Measurements from ENCODE around the gene TMUB2. TPM values are rescaled to one million over a fixed set of nuclear protein-coding genes. Genes with fewer than 3 reads are reported as not detected.
A peak's percentile ranks its signal among the peaks of the same experiment; 100 is the strongest.

The TMUB2 gene
- total and polyA plus RNA-seq, 2 of the 13 experiments (the other 11 are each of a cell fraction or from before 2014, with no cell fraction given), result 26.9 to 50.8 TPM

DNA sequence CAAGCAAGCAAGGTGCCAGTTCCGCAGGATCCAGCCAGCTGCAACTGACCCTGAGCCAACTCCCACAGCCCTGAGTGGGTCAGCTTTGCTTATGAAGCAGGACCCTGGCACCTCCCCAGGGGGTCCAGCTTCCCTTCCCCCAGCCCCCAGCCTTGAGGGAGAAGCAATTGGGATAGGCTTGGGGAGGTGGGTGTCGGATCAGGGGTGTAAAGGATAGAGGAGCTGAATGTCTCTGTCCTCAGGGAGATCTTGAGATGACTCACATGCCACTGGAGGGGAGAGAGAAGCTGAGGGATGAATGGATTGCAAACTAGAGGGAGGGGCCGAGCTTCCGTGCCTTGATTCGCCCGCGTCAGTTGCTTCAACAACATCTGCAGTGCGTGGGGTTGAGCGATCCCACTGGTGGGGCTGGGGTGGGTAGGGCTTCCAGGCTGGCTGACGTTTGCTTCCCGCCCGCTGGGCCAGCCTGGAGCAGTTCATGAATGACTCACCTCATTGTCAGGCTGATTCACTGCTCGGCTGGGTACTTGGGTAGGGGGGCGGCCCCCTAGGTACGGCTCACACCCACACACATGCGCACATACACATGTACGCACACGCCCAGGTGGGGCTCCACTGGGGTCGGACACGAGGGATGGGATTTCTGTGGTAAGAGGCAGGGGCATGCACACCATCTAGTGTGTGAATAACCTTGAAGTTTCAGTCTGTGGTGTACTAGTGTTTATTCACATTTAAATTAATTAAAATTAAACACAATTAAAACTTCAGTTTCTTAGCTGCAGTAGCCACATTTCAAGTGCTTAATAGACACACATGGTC is 48.7 kb upstream of the TMUB2 start (continued):
- TF ChIP-seq ZIK1 (CRISPR knock-in tag; IDR thresholded peaks at IDR 0.05; ENCODE audit: borderline replicate concordance, low read depth) (no peak), ETV6 (CRISPR knock-in tag; conservative IDR thresholded peaks at IDR 0.05) (no peak), MAFK (conservative IDR thresholded peaks at IDR 0.05 in 1 of 2, IDR thresholded peaks at IDR 0.05 in 1 of 2; ENCODE audit: low read length in 2 of 2) (0 out of 4 replicates have a peak, but pooled peaks of 1 of the 2 experiments have one; percentile 2), RFX3 (CRISPR knock-in tag; IDR thresholded peaks at IDR 0.05) (no peak), ZNF670 (CRISPR knock-in tag; IDR thresholded peaks at IDR 0.05; ENCODE audit: borderline replicate concordance) (no peak), GPN1 (CRISPR knock-in tag; IDR thresholded peaks at IDR 0.05; ENCODE audit: borderline replicate concordance) (no peak), ETS1 (CRISPR knock-in tag; IDR thresholded peaks at IDR 0.05) (no peak), SIX4 (CRISPR knock-in tag; IDR thresholded peaks at IDR 0.05) (0 out of 2 replicates have a peak, but pooled peaks have one; percentile 16), CSRNP1 (CRISPR knock-in tag; IDR thresholded peaks at IDR 0.05) (peak; percentile 88), TEAD2 (CRISPR knock-in tag; IDR thresholded peaks at IDR 0.05) (no peak), CREM (IDR thresholded peaks at IDR 0.05) (peak; percentile 44), CREM (CRISPR knock-in tag; IDR thresholded peaks at IDR 0.05) (no peak), SALL2 (CRISPR knock-in tag; IDR thresholded peaks at IDR 0.05) (no peak; the same call in 1 of the 2 replicates), HNRNPK (IDR thresholded peaks at IDR 0.05; ENCODE audit: low read depth, low read length, poor library complexity, severe bottlenecking) (no peak), ZNF33B (CRISPR knock-in tag; IDR thresholded peaks at IDR 0.05) (no peak), ZNF180 (CRISPR knock-in tag; IDR thresholded peaks at IDR 0.05; ENCODE audit: borderline replicate concordance, low read depth) (no peak)
- TF ChIP-seq, protein P1, sequence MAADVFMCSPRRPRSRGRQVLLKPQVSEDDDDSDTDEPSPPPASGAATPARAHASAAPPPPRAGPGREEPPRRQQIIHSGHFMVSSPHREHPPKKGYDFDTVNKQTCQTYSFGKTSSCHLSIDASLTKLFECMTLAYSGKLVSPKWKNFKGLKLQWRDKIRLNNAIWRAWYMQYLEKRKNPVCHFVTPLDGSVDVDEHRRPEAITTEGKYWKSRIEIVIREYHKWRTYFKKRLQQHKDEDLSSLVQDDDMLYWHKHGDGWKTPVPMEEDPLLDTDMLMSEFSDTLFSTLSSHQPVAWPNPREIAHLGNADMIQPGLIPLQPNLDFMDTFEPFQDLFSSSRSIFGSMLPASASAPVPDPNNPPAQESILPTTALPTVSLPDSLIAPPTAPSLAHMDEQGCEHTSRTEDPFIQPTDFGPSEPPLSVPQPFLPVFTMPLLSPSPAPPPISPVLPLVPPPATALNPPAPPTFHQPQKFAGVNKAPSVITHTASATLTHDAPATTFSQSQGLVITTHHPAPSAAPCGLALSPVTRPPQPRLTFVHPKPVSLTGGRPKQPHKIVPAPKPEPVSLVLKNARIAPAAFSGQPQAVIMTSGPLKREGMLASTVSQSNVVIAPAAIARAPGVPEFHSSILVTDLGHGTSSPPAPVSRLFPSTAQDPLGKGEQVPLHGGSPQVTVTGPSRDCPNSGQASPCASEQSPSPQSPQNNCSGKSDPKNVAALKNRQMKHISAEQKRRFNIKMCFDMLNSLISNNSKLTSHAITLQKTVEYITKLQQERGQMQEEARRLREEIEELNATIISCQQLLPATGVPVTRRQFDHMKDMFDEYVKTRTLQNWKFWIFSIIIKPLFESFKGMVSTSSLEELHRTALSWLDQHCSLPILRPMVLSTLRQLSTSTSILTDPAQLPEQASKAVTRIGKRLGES (CRISPR knock-in tag; IDR thresholded peaks at IDR 0.05; ENCODE audit: borderline replicate concordance), result no peak
- TF ChIP-seq, protein P2, sequence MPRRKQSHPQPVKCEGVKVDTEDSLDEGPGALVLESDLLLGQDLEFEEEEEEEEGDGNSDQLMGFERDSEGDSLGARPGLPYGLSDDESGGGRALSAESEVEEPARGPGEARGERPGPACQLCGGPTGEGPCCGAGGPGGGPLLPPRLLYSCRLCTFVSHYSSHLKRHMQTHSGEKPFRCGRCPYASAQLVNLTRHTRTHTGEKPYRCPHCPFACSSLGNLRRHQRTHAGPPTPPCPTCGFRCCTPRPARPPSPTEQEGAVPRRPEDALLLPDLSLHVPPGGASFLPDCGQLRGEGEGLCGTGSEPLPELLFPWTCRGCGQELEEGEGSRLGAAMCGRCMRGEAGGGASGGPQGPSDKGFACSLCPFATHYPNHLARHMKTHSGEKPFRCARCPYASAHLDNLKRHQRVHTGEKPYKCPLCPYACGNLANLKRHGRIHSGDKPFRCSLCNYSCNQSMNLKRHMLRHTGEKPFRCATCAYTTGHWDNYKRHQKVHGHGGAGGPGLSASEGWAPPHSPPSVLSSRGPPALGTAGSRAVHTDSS (CRISPR knock-in tag; conservative IDR thresholded peaks at IDR 0.05), result 0 out of 2 replicates have a peak, but pooled peaks have one; percentile 73
- TF ChIP-seq, protein P3, sequence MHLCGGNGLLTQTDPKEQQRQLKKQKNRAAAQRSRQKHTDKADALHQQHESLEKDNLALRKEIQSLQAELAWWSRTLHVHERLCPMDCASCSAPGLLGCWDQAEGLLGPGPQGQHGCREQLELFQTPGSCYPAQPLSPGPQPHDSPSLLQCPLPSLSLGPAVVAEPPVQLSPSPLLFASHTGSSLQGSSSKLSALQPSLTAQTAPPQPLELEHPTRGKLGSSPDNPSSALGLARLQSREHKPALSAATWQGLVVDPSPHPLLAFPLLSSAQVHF (CRISPR knock-in tag; IDR thresholded peaks at IDR 0.05), result no peak

Measured in HepG2 (cell line).